H9 (cell line): ENCODE results near the gene SDK1. TPM values are rescaled to one million over a fixed set of nuclear protein-coding genes. Genes with fewer than 3 reads are reported as not detected.

Source experiments
- DNase-seq: peaks from one replicate; pipeline ENCODE4 v3.0.0-alpha.2; 2017
- H2AFZ ChIP-seq: one replicate; pipeline ENCODE4 v1.6.1; 2013; ENCODE audit warnings: mild to moderate bottlenecking, low read length, control low read depth, moderate library complexity
- H2AK5ac ChIP-seq: 2 replicates; pipeline ENCODE4 v1.6.1; 2013; ENCODE audit warnings: low read length, control low read depth, mixed read lengths; ENCODE audit not compliant: insufficient read length
- H2BK120ac ChIP-seq: one replicate; pipeline ENCODE4 v1.6.1; 2013; ENCODE audit warnings: low read depth, mild to moderate bottlenecking, low read length, control low read depth, inconsistent platforms; ENCODE audit not compliant: poor library complexity, severe bottlenecking
- H2BK12ac ChIP-seq: 2 replicates; pipeline ENCODE4 v1.6.1; 2013; ENCODE audit warnings: low read length, control low read depth, mixed read lengths, low read depth; ENCODE audit not compliant: insufficient read length
- H2BK15ac ChIP-seq: 2 replicates; pipeline ENCODE4 v1.6.1; 2013; ENCODE audit warnings: low read depth, low read length, control low read depth
- H2BK20ac ChIP-seq: one replicate; pipeline ENCODE4 v1.6.1; 2013; ENCODE audit warnings: low read depth, mild to moderate bottlenecking, low read length, control low read depth, inconsistent platforms; ENCODE audit not compliant: poor library complexity, severe bottlenecking
- H2BK5ac ChIP-seq: 2 replicates; pipeline ENCODE4 v1.6.1; 2013; ENCODE audit warnings: low read length, control low read depth, mixed read lengths; ENCODE audit not compliant: insufficient read length
- H3K14ac ChIP-seq: 2 replicates; pipeline ENCODE4 v1.6.1; 2013; ENCODE audit warnings: low read length, control low read depth; ENCODE audit not compliant: insufficient read depth
- H3K18ac ChIP-seq: 2 replicates; pipeline ENCODE4 v1.6.1; 2013; ENCODE audit warnings: low read depth, mild to moderate bottlenecking, mixed read lengths, low read length, control low read depth; ENCODE audit not compliant: insufficient read length
- H3K23ac ChIP-seq: 2 replicates; pipeline ENCODE4 v1.6.1; 2013; ENCODE audit warnings: low read length, control low read depth, mixed read lengths, low read depth; ENCODE audit not compliant: insufficient read length
- H3K23me2 ChIP-seq: 2 replicates; pipeline ENCODE4 v1.6.1; 2013; ENCODE audit warnings: low read depth, mild to moderate bottlenecking, mixed read lengths, low read length, control low read depth; ENCODE audit not compliant: insufficient read length, poor library complexity, severe bottlenecking
- H3K27ac ChIP-seq: 2 replicates; pipeline ENCODE4 v1.5.1; 2013; ENCODE audit warnings: low read length, control low read depth, mixed read lengths, low read depth; ENCODE audit not compliant: insufficient read length
- H3K27me3 ChIP-seq: 2 replicates; pipeline ENCODE4 v1.6.1; 2013; ENCODE audit warnings: low read length, control low read depth, inconsistent platforms; ENCODE audit not compliant: insufficient read depth
- H3K4ac ChIP-seq: 2 replicates; pipeline ENCODE4 v1.6.1; 2013; ENCODE audit warnings: low read depth, mild to moderate bottlenecking, control low read depth, inconsistent platforms, low read length, moderate library complexity
- H3K4me1 ChIP-seq: 2 replicates; pipeline ENCODE4 v1.6.1; 2013; ENCODE audit warnings: low read length, control low read depth, inconsistent platforms; ENCODE audit not compliant: insufficient read depth
- H3K4me2 ChIP-seq: 2 replicates; pipeline ENCODE4 v1.6.1; 2013; ENCODE audit warnings: low read length, control low read depth, mixed read lengths; ENCODE audit not compliant: insufficient read length, insufficient read depth
- H3K56ac ChIP-seq: 2 replicates; pipeline ENCODE4 v1.6.1; 2013; ENCODE audit warnings: low read depth, mild to moderate bottlenecking, mixed read lengths, low read length, control low read depth; ENCODE audit not compliant: insufficient read length
- H3K79me1 ChIP-seq: 2 replicates; pipeline ENCODE4 v1.6.1; 2013; ENCODE audit warnings: low read depth, mild to moderate bottlenecking, moderate library complexity, low read length, control low read depth, inconsistent platforms; ENCODE audit not compliant: insufficient read depth, poor library complexity, severe bottlenecking
- H3K79me2 ChIP-seq: 2 replicates; pipeline ENCODE4 v1.6.1; 2013; ENCODE audit warnings: low read length, control low read depth, inconsistent platforms; ENCODE audit not compliant: insufficient read depth
- H3K9ac ChIP-seq: 2 replicates; pipeline ENCODE4 v1.6.1; 2013; ENCODE audit warnings: low read length, control low read depth, mixed read lengths; ENCODE audit not compliant: insufficient read length; ENCODE audit errors: extremely low read depth
- H3K9me3 ChIP-seq: one replicate; pipeline ENCODE4 v1.6.1; 2013; ENCODE audit warnings: low read depth, low read length, inconsistent platforms; ENCODE audit not compliant: control insufficient read depth
- H3T11ph ChIP-seq: one replicate; pipeline ENCODE4 v1.6.1; 2013; ENCODE audit warnings: mild to moderate bottlenecking, low read length, control low read depth, inconsistent platforms
- H4K20me1 ChIP-seq: one replicate; pipeline ENCODE4 v1.6.1; 2013; ENCODE audit not compliant: control insufficient read depth, insufficient read length, insufficient read depth
- H4K5ac ChIP-seq: 2 replicates; pipeline ENCODE4 v1.6.1; 2013; ENCODE audit warnings: low read depth, mild to moderate bottlenecking, mixed read lengths, low read length, control low read depth; ENCODE audit not compliant: insufficient read length
- H4K8ac ChIP-seq: replicated peaks from 2 replicates; pipeline ENCODE4 v1.6.1; 2013; ENCODE audit warnings: low read length, control low read depth, mixed read lengths, low read depth; ENCODE audit not compliant: insufficient read length
- H4K91ac ChIP-seq: 2 replicates; pipeline ENCODE4 v1.6.1; 2013; ENCODE audit warnings: low read depth, mild to moderate bottlenecking, moderate library complexity, mixed read lengths, low read length, control low read depth; ENCODE audit not compliant: insufficient read length
- H3K27ac Mint-ChIP-seq, 3 experiments: 2 replicates in 2 of 3; 3 replicates in 1 of 3; pipeline ENCODE4 v1.8.0; 2020 to 2021; ENCODE audit warnings: mixed read lengths in 3 of 3, mild to moderate bottlenecking in 1 of 3, moderate library complexity in 1 of 3
- H3K27me3 Mint-ChIP-seq: 2 replicates; pipeline ENCODE4 v1.8.0; 2021; ENCODE audit warnings: low read depth, mild to moderate bottlenecking, moderate library complexity, mixed read lengths
- H3K36me3 Mint-ChIP-seq, 3 experiments: 2 replicates in 2 of 3; 3 replicates in 1 of 3; pipeline ENCODE4 v1.8.0; 2020 to 2021; ENCODE audit warnings: low read depth in 3 of 3, mixed read lengths in 3 of 3; ENCODE audit not compliant: insufficient read depth in 1 of 3
- H3K4me1 Mint-ChIP-seq, 2 experiments: 2 replicates each; pipeline ENCODE4 v1.8.0; 2020; ENCODE audit warnings: mixed read lengths in 2 of 2
- H3K4me3 Mint-ChIP-seq, 2 experiments: 2 replicates in 1 of 2; 3 replicates in 1 of 2; pipeline ENCODE4 v1.8.0; 2020 to 2021; ENCODE audit warnings: mild to moderate bottlenecking in 2 of 2, mixed read lengths in 2 of 2, moderate library complexity in 1 of 2
- H3K9me3 Mint-ChIP-seq, 2 experiments: 2 replicates in 1 of 2; 3 replicates in 1 of 2; pipeline ENCODE4 v1.8.0; 2020; ENCODE audit warnings: mild to moderate bottlenecking in 2 of 2, mixed read lengths in 2 of 2, moderate library complexity in 1 of 2
- CTCF ChIP-seq: fragments of 200-600 bp; sonication (generic); conservative IDR thresholded peaks from 3 replicates; pipeline ENCODE4 v1.8.0; 2021; ENCODE audit warnings: antibody characterized with exemption, mild to moderate bottlenecking
- WGBS: extraction: QIAGEN DNeasy Blood & Tissue Kit; methylation state at CpG from one replicate; pipeline ENCODE4 v1.1.7; 2013; ENCODE audit warnings: missing lambda C conversion rate, low lambda C conversion rate, mixed read lengths; ENCODE audit not compliant: insufficient read length; ENCODE audit errors: extremely low coverage; 5-methylcytosine and 5-hydroxymethylcytosine counted together
- total RNA-seq: library from RNA; stranded (reverse); gene quantifications from 2 replicates; pipeline ENCODE4 v1.2.1, GENCODE V29; 2021

Gene SDK1
- total RNA-seq, 1 experiment from 2014 or later = 8.7 TPM

- TF ChIP-seq CTCF = no peak
- Histone ChIP-seq H3K9me3 (no peaks in the 10 kb centered on the region), H3K56ac (no peak overlapping the region), H3K18ac (no peak overlapping the region), H3T11ph (no peak overlapping the region), H4K91ac (no peak overlapping the region), H3K23me2 (no peaks in the 10 kb centered on the region), H3K4me2 (no peak overlapping the region), H3K23ac (no peak overlapping the region), H3K27ac (no peak overlapping the region), H2AFZ (no peak overlapping the region), H3K4me1 (no peaks in the 10 kb centered on the region), H3K27me3 (no peaks in the 10 kb centered on the region), H3K79me1 (no peaks in the 10 kb centered on the region), H2BK15ac (no peak overlapping the region), H2AK5ac (no peak overlapping the region), H4K8ac (no peak overlapping the region), H2BK20ac (no peak overlapping the region), H4K5ac (no peak overlapping the region), H3K9ac (no peak overlapping the region), H3K4ac (no peak overlapping the region), H3K14ac (peak overlapping the region; percentile 8; the same call in 1 of the 2 replicates), H2BK12ac (no peak overlapping the region), H2BK120ac (no peak overlapping the region), H4K20me1 (no peaks in the 10 kb centered on the region), H3K79me2 (no peaks in the 10 kb centered on the region), H2BK5ac (no peak overlapping the region)
- peaks cover 0 to 5% (median 3%) of the 10 kb centered on the region in 3 experiments; a peak in 3 of 7 replicates for H3K36me3 Mint-ChIP-seq
- DNase-seq = no peak
- peaks cover 18 to 21% of the 10 kb centered on the region in 2 experiments for H3K4me1 Mint-ChIP-seq
- peaks cover 2% of the 10 kb centered on the region for H3K27me3 Mint-ChIP-seq
- no peak overlapping the region for H3K4me3 Mint-ChIP-seq
- H3K9me3 Mint-ChIP-seq = peaks cover 6 to 8% of the 10 kb centered on the region in 2 experiments
- no peak overlapping the region; a peak in 1 of 7 replicates for H3K27ac Mint-ChIP-seq
- WGBS = no CpG with 5 or more reads among the region's 13 CpGs
These were observed 970.1 kb downstream of the SDK1 start for GRCh38 chr7:4270941-4271715.
